H1 (cell line): ENCODE data around the gene TBRG4.

Experiments
- BCL11A ChIP-seq, 2 experiments: IDR thresholded peaks; one replicate each; pipeline ENCODE4 v1.6.1; 2011; ENCODE audit warnings: low read depth in 2 of 2, low read length in 2 of 2, mild to moderate bottlenecking in 2 of 2
- BRCA1 ChIP-seq: IDR thresholded peaks from 2 replicates; pipeline ENCODE4 v1.6.1; 2012; ENCODE audit warnings: low read depth, low read length, improper control_type of control experiment
- CHD2 ChIP-seq: IDR thresholded peaks from 2 replicates; pipeline ENCODE4 v1.6.1; 2012; ENCODE audit warnings: low read length, improper control_type of control experiment
- CTCF ChIP-seq, 3 experiments: IDR thresholded peaks; 1 replicate in 2 of 3; 2 replicates in 1 of 3; pipeline versions ENCODE4 v1.5.1 to v1.6.1; 2011; ENCODE audit warnings: low read length in 3 of 3, mild to moderate bottlenecking in 3 of 3, inconsistent platforms in 2 of 3, low read depth in 1 of 3, moderate library complexity in 1 of 3; ENCODE audit not compliant: insufficient read depth in 1 of 3; ENCODE audit errors: control extremely low read depth in 1 of 3
- EP300 ChIP-seq, 2 experiments: IDR thresholded peaks; 1 replicate in 1 of 2; 2 replicates in 1 of 2; pipeline ENCODE4 v1.6.1; 2011 to 2012; ENCODE audit warnings: low read depth in 2 of 2, low read length in 2 of 2, mild to moderate bottlenecking in 2 of 2, borderline replicate concordance in 1 of 2, inconsistent platforms in 1 of 2, moderate library complexity in 1 of 2
- KDM5A ChIP-seq: fragments of 200-600 bp; IDR thresholded peaks from 2 replicates; pipeline ENCODE4 v1.7.1; 2012; ENCODE audit warnings: mild to moderate bottlenecking, low read length, inconsistent platforms, mixed read lengths
- MAFK ChIP-seq: IDR thresholded peaks from 2 replicates; pipeline ENCODE4 v1.6.1; 2012; ENCODE audit warnings: low read depth, mild to moderate bottlenecking, improper control_type of control experiment, low read length
- MAX ChIP-seq: IDR thresholded peaks from 2 replicates; pipeline ENCODE4 v1.6.1; 2012; ENCODE audit warnings: inconsistent platforms
- POLR2A ChIP-seq, 2 experiments: IDR thresholded peaks; 1 replicate in 1 of 2; 2 replicates in 1 of 2; pipeline ENCODE4 v1.6.1; 2011; ENCODE audit warnings: low read depth in 2 of 2, low read length in 2 of 2, mild to moderate bottlenecking in 2 of 2; ENCODE audit errors: control extremely low read depth in 1 of 2
- POLR2AphosphoS5 ChIP-seq: IDR thresholded peaks from 2 replicates; pipeline ENCODE4 v1.6.1; 2011; ENCODE audit warnings: low read depth, low read length
- RAD21 ChIP-seq, 2 experiments: IDR thresholded peaks in 1 of 2; conservative IDR thresholded peaks in 1 of 2; 2 replicates each; pipeline ENCODE4 v1.6.1; 2011; ENCODE audit warnings: low read depth in 2 of 2, low read length in 2 of 2, improper control_type of control experiment in 1 of 2, inconsistent platforms in 1 of 2, mild to moderate bottlenecking in 1 of 2, moderate library complexity in 1 of 2
- USF2 ChIP-seq: IDR thresholded peaks from 2 replicates; pipeline ENCODE4 v1.6.1; 2011; ENCODE audit warnings: low read length, improper control_type of control experiment
- ZNF274 ChIP-seq: IDR thresholded peaks from 2 replicates; pipeline ENCODE4 v1.7.0; 2012; ENCODE audit warnings: low read length, borderline replicate concordance; ENCODE audit errors: extremely low read depth

GRCh38 chr7:45057878-45058277, 53.6 kb downstream of the TBRG4 start:
- TF ChIP-seq BRCA1 (no peak), BCL11A (IDR thresholded peaks at IDR 0.05; ENCODE audit: low read depth in 2 of 2, low read length in 2 of 2) (no peak), POLR2AphosphoS5 (no peak), POLR2A (IDR thresholded peaks at IDR 0.05; ENCODE audit: control extremely low read depth in 1 of 2, low read depth in 2 of 2, low read length in 2 of 2) (no peak), MAFK (no peak), RAD21 (IDR thresholded peaks at IDR 0.05 in 1 of 2, conservative IDR thresholded peaks at IDR 0.05 in 1 of 2; ENCODE audit: low read depth in 2 of 2, low read length in 2 of 2) (no peak), KDM5A (no peak), CTCF (IDR thresholded peaks at IDR 0.05; ENCODE audit: control extremely low read depth in 1 of 3, insufficient read depth in 1 of 3, low read depth in 1 of 3, low read length in 3 of 3) (no peak), CHD2 (no peak), MAX (no peak), EP300 (IDR thresholded peaks at IDR 0.05; ENCODE audit: borderline replicate concordance in 1 of 2, low read depth in 2 of 2, low read length in 2 of 2) (no peak), USF2 (no peak), ZNF274 (no peak)
